ENCODE results near the gene CXXC5.

DNA sequence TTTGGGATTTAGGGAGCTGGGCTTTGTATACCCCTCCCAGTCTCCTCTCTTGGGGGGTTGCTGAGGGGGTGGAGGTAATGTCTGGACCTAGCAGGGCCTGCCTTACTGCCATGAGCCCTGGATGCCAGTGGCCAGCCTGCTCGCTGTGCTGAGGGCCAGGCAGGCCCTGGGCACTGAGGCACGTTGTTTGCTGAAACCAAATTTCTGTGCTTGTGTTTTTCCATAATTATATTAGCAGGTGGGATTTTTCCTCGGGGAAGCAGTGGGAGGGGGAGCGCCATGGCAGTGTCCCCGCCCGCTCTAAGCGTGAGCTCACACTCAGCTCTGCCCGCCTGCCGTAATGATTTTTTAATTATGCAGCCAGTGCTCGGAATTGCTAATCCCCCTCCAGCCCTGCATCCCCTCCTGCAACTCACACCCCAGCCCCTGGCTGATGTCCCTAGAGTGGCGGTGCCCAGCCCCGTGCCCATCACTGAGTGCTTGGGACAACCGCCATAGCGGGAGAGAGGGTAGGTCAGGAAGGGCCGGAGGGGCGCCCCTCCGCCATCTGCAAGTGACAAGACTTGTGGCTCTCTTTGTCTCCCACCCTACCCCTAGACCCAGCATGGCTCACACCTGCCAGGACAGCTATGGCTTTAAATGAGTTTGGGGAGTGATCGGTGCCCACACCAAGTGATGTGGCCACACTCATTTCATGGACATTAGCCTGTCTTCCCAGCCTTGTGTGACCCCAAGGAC is 20.9 kb downstream of the CXXC5 start:
- TF ChIP-seq POLR2A (IDR thresholded peaks at IDR 0.05; ENCODE audit: low read depth, low read length) (0 out of 2 replicates have a peak, but pooled peaks have one; percentile 24), POLR2AphosphoS5 (IDR thresholded peaks at IDR 0.05; ENCODE audit: low read depth, low read length) (no peak)

Data from GM12892 (cell line).